HG03442 (cell line): Measurements from ENCODE around the gene RMDN2.
A peak's percentile ranks its signal among the peaks of the same experiment; 100 is the strongest.
"Not testable (repeated sequence)": the region's sequence is repeated elsewhere in the genome, so short reads cannot be mapped to it uniquely, and the experiment has no call there.

Source experiments
- ATAC-seq: cut with Tn5 transposase; IDR thresholded peaks from one replicate; pipeline ENCODE4 v1.9.1; 2021; ENCODE audit warnings: mild to moderate bottlenecking, moderate library complexity; ENCODE audit not compliant: unreplicated experiment

RMDN2 gene

GRCh38 chr2:37928377-37928776 lies 3.3 kb downstream of the RMDN2 start:
- ATAC-seq: no peak

- ATAC-seq: not testable (repeated sequence)
Observed at GRCh38 chr2:37930392-37930791, 5.3 kb downstream of the RMDN2 start.

- not testable (repeated sequence) for ATAC-seq
Observed at GRCh38 chr2:37932873-37933272, 7.8 kb downstream of the RMDN2 start.

GRCh38 chr2:37934591-37935513 lies 9.8 kb downstream of the RMDN2 start:
- peak; percentile 88 for ATAC-seq

GRCh38 chr2:37937568-37937967 lies 12.5 kb downstream of the RMDN2 start:
- not testable (repeated sequence) for ATAC-seq

- not testable (repeated sequence) for ATAC-seq
Observed at GRCh38 chr2:37941267-37941666, 16.2 kb downstream of the RMDN2 start.

- no peak for ATAC-seq
Observed at GRCh38 chr2:37944268-37944667, 19.2 kb downstream of the RMDN2 start.

GRCh38 chr2:37947306-37947705 lies 22.2 kb downstream of the RMDN2 start:
- ATAC-seq: no peak

- not testable (repeated sequence) for ATAC-seq
Observed at GRCh38 chr2:37962018-37962739, 37.1 kb downstream of the RMDN2 start.

GRCh38 chr2:37962740-37963121 lies 37.6 kb downstream of the RMDN2 start:
- not testable (repeated sequence) for ATAC-seq

- ATAC-seq: not testable (repeated sequence)
Observed at GRCh38 chr2:37963901-37964300, 38.8 kb downstream of the RMDN2 start.

GRCh38 chr2:37966326-37966725 lies 41.2 kb downstream of the RMDN2 start:
- no peak for ATAC-seq

- no peak for ATAC-seq
Observed at GRCh38 chr2:37969731-37970130, 44.6 kb downstream of the RMDN2 start.

GRCh38 chr2:37971971-37972370 lies 46.9 kb downstream of the RMDN2 start:
- no peak for ATAC-seq

GRCh38 chr2:37973615-37974353 lies 48.7 kb downstream of the RMDN2 start:
- no peak for ATAC-seq

GRCh38 chr2:37975808-37976207 lies 50.7 kb downstream of the RMDN2 start:
- no peak for ATAC-seq

- ATAC-seq: no peak
Observed at GRCh38 chr2:37976411-37976810, 51.3 kb downstream of the RMDN2 start.

GRCh38 chr2:37982147-37982582 lies 57.1 kb downstream of the RMDN2 start:
- ATAC-seq: no peak

- ATAC-seq: no peak
Observed at GRCh38 chr2:37982847-37983246, 57.8 kb downstream of the RMDN2 start.

- ATAC-seq: no peak
Observed at GRCh38 chr2:37983719-37984118, 58.6 kb downstream of the RMDN2 start.

GRCh38 chr2:37984176-37984575 lies 59.1 kb downstream of the RMDN2 start:
- no peak for ATAC-seq
